ENCODE data around the gene UFC1.

The UFC1 gene

DNA sequence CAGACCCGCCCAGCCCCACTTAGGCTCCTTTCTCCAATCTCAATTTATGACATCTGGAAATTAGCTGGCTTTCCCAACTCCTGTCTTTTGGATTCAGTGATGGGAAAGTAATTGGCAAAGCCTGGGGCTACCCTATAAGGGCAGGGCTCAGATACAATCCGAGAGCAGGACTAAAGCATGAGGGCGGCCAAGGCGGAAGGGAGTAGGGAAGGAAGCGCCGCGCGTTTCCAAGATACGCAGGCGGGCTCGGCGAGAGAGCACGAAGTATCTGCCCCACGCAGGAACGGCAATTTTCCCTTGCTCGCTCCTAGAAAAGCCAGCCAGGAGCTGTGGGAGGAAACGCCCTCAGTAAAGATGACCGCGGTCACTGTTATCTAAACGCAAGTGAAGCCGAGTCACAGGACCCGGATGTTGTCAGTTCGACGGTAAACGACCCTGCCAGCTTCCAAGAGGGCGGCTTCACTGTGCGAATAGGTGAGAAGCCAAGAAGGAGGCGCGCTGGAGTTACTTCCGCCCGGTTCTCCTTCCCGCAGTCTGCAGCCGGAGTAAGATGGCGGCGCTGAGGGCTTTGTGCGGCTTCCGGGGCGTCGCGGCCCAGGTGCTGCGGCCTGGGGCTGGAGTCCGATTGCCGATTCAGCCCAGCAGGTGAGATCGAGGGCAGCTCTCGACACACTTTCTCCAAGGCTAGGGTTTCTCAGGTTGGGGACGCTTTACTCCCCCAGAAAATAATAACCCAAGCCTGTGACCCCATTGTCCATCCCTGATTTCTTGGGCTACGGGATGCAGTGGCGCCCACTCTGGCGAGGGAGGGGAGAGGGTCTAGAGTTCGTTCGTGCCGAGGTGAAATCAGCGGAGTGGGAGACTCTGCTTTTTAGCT, 48.3 kb downstream of the UFC1 start, which contains the start of gene NDUFS2:
Gene NDUFS2 (plus strand): TSS at position 532 of the 877 bp plus-strand sequence. CDS start 19 bp downstream, at position 551.
- peak; percentile 100 for DNase-seq (ENCODE audit: low read depth)
- peak within 1 kb of the TSS; percentile 81 for H3K4me3 ChIP-seq (replicated peaks; ENCODE audit: low read depth, low read length)
- TF ChIP-seq, protein P1, sequence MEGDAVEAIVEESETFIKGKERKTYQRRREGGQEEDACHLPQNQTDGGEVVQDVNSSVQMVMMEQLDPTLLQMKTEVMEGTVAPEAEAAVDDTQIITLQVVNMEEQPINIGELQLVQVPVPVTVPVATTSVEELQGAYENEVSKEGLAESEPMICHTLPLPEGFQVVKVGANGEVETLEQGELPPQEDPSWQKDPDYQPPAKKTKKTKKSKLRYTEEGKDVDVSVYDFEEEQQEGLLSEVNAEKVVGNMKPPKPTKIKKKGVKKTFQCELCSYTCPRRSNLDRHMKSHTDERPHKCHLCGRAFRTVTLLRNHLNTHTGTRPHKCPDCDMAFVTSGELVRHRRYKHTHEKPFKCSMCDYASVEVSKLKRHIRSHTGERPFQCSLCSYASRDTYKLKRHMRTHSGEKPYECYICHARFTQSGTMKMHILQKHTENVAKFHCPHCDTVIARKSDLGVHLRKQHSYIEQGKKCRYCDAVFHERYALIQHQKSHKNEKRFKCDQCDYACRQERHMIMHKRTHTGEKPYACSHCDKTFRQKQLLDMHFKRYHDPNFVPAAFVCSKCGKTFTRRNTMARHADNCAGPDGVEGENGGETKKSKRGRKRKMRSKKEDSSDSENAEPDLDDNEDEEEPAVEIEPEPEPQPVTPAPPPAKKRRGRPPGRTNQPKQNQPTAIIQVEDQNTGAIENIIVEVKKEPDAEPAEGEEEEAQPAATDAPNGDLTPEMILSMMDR (IDR thresholded peaks at IDR 0.05; ENCODE audit: low read length, missing control alignments), result peak; percentile 12

DNA sequence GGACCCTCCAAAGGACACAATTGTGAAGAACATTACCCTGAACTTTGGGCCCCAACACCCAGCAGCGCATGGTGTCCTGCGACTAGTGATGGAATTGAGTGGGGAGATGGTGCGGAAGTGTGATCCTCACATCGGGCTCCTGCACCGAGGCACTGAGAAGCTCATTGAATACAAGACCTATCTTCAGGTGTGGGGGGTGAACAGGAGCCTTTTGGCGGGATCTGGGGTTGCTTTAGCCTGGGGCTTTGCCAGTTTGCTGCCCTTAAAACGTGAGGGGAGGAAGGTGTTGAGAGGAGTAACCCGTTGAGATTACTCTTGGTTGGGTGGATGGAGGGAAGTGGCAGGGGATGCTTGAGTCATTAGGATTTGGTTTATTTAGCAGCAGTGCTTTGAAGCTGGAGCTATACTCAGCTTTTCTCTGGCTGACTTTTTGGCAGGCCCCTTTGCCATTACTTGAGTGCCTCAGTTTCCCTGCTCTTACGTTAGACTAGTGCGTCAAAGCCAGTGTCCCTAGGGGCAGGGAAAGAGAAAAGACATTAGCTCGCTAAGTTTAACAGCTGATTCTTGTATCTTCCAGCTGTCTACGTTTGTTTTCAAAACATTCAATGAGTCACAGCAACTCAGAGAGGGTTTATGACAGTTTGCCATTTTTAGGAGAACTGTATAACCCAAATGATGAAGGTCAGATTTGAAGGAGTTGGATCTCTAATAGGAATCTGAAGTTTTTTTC, 52.8 kb downstream of the UFC1 start:
- no peak overlapping the region for H3K4me3 ChIP-seq (replicated peaks; ENCODE audit: low read depth, low read length)
- peak; percentile 80 for DNase-seq (ENCODE audit: low read depth)
- TF ChIP-seq, protein P1 (IDR thresholded peaks at IDR 0.05; ENCODE audit: low read length, missing control alignments), result no peak

DNA sequence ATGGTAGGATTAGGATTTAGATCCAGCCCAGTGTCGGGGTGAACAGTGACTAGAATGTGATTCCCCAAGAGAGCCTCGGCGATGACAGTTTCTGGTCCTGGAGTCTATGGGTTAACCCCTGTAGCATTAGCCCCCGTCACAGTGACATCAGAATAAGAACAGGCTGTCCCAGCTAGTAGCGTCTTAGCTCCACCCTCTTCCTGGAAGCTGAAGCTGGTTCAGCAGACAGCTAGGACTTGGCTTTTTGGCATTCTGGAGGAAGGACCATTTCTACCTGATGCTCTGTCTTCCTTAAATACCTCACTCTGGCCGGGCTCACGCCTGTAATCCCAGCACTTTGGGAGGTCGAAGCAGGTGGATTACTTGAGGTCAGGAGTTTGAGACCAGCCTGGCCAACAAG, 53.4 kb downstream of the UFC1 start:
- DNase-seq (ENCODE audit: low read depth), result peak; percentile 93
- TF ChIP-seq, protein P1 (IDR thresholded peaks at IDR 0.05; ENCODE audit: low read length, missing control alignments), result no peak
- no peak overlapping the region for H3K4me3 ChIP-seq (replicated peaks; ENCODE audit: low read depth, low read length)

All from fibroblast of pulmonary artery (primary cell).